HG03457 (cell line): ENCODE data around the gene COQ10B.
A peak's percentile ranks its signal among the peaks of the same experiment; 100 is the strongest.
"Not testable (repeated sequence)": the region's sequence is repeated elsewhere in the genome, so short reads cannot be mapped to it uniquely, and the experiment has no call there.

Source experiments
- ATAC-seq: cut with Tn5 transposase; IDR thresholded peaks from one replicate; pipeline ENCODE4 v1.9.1; 2021; ENCODE audit warnings: moderate number of reproducible peaks; ENCODE audit not compliant: unreplicated experiment

COQ10B gene

GRCh38 chr2:197453123-197453913 is at the start of gene COQ10B:
TSS of gene COQ10B (plus strand) at chr2:197453552. CDS start at chr2:197453561, 9 bp downstream.
- ATAC-seq: peak; percentile 95

GRCh38 chr2:197405582-197405981 is 47.8 kb upstream of the COQ10B start:
- ATAC-seq: no peak

- no peak for ATAC-seq
Measured at GRCh38 chr2:197414039-197414438, 39.3 kb upstream of the COQ10B start.

GRCh38 chr2:197414515-197414914 is 38.8 kb upstream of the COQ10B start:
- no peak for ATAC-seq

DNA sequence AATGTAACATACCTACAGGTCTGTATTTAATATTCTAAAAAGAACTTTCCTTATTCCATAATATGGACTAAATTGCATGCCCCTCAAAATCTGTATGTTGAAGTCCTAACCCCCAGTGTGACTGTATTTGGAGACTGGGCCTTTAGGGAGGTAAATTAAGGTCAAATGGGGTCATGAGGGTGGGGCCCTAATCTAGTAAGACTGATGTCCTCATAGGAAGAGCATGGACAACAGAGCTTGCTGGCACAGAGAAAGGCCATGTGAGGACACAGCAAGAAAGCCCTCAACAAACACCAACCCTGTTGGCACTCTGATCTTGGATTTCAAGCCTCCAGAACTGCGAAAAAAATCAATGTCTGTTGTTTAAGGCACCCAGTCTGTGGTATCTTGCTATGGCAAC is 37.1 kb upstream of the COQ10B start:
- ATAC-seq: no peak

DNA sequence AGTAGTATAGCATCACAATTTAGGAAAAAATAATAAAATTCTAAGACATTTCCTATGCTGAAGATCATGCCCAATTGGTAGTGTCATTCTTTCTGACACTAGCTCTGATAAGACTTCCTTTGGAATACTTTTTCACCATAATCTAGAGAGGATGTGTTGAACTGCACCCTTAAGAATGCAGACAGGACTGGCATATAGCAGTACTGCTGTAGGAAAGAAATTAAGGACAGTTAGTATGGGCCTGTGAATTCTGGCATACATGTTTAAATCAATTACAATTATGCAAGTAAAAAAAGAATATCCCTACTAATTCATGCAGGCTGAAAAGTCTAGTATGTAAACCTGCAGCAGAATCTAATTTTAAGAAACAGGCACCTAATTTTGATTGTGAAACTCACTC is 33.9 kb upstream of the COQ10B start:
- ATAC-seq: no peak

DNA sequence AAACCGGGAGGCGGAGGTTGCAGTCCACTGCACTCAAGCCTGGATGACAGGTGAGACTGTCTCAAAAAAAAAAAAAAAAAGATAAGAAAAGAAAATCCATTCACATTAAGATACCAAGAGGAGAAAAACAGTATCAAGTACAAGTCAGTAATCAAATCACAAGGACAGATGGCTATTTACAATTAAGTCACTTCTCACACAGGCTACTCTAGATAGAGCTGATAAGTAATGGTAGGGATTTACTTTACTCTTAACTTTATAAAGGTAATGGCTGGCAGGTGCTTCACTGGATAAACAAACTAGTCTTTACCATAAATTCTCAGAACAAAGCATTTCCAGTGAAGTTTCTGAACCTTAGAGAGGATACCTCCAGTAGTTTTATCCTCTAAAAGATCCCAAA is 30.0 kb upstream of the COQ10B start:
- no peak for ATAC-seq

- no peak for ATAC-seq
Measured at GRCh38 chr2:197425550-197425949, 27.8 kb upstream of the COQ10B start.

- ATAC-seq: no peak
Measured at GRCh38 chr2:197426723-197427603, 26.4 kb upstream of the COQ10B start.

- ATAC-seq: no peak
Measured at GRCh38 chr2:197427986-197428385, 25.4 kb upstream of the COQ10B start.

DNA sequence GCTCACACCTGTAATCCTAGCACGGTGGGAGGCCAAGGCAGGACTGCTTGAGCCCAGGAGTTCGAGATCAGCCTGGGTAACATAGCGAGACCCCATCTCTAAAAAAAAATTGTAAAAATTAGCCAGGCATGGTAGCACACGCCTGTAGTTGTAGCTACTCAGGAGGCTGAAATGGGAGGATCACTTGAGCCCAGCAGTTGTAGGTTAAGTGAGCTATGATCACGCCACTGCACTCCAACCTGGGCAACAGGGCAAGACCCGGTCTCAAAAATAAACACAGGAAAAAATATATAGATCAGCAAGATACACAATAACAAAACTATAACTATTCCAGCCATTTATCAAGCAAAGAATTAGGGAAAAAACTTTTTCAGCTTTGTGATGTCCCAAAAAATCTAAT is 21.5 kb upstream of the COQ10B start:
- ATAC-seq: no peak

DNA sequence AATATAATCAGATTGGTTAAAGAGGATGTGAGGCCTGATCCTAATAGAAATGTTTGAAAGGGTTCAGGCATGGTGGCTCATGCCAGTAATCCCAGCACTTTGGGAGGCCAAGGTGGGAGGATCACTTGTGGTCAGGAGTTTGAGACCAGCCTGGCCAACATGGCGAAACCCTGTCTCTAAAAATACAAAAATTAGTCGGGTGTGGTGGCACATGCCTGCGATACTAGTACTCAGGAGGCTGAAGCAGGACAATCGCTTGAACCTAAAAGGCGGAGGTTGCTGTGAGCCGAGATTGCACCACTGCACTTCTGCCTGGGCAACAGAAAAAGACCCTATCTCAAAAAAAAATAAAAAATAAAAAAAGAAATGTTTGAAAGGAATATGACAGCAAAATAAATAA is 20.8 kb upstream of the COQ10B start:
- not testable (repeated sequence) for ATAC-seq

GRCh38 chr2:197433780-197434438 is 19.4 kb upstream of the COQ10B start:
- no peak for ATAC-seq

- ATAC-seq: peak; percentile 88
Measured at GRCh38 chr2:197434541-197435513, 18.5 kb upstream of the COQ10B start, which contains the start of gene SF3B1. TSS of gene SF3B1 (minus strand) at chr2:197435028. CDS start at chr2:197434999, 29 bp downstream.

- ATAC-seq: no peak
Measured at GRCh38 chr2:197435598-197436420, 17.5 kb upstream of the COQ10B start.

GRCh38 chr2:197437380-197437779 is 16.0 kb upstream of the COQ10B start:
- ATAC-seq: no peak

- ATAC-seq: no peak
Measured at GRCh38 chr2:197442857-197443256, 10.5 kb upstream of the COQ10B start.

DNA sequence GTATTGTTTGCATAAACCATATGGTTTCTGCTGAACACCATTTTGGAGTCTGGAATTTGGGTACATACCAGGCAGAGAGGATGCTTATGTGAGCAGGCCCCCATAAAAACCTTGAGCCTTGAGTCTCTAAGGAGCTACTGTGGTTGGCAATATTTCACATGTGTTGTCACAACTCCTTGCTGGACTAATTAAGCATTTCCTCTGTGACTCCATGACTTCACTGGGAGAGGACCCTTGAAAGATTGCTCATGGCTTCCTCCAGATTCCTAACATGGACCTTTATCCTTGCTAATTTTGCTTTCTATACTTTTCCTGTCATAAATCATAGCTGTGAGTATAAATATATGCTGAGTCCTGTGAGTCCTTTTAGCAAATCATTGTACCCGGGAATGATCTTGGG is 7.6 kb upstream of the COQ10B start:
- ATAC-seq: no peak

DNA sequence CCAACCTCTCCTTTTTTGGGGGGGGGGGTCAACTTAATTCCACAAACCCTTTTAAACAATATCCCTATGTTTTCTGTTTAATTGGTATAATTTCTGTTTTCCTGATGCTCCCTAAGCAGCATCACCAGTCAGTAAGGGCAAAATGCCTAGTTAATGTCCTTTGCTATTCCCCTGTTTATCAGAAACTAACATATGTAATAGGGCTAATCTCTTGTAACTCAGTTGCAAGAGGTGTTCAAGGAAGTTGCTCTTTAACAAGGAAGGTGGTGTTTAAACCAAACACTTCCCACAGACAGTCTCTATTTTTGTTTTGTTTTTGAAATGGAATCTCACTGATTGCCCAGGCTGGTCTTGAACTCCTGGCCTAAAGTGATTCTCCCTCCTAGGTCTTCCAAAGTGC is 6.5 kb upstream of the COQ10B start:
- no peak for ATAC-seq
